Stimulated activated effector memory CD8-positive, alpha-beta T cell treated with anti-CD3 and anti-CD28 coated beads, Interleukin-12 subunit alpha, Interleukin-12 subunit beta, amount 100 ng/mL, for 72 hours (primary cell): Measurements from ENCODE around the gene HSF5.

Experiments used
- ATAC-seq: fragments of 150-1000 bp; cut with Tn5 transposase; 2 replicates; pipeline ENCODE4 v1.10.0; 2021
- DNase-seq, 2 donors: peaks; one replicate each; pipeline ENCODE4 v3.0.0; 2021 to 2022; ENCODE audit warnings: low spot score in 2 of 2
- H3K27ac Mint-ChIP-seq: one replicate; pipeline ENCODE4 v1.8.0; 2022; ENCODE audit warnings: mild to moderate bottlenecking, mixed read lengths
- H3K36me3 Mint-ChIP-seq: one replicate; pipeline ENCODE4 v1.8.0; 2022; ENCODE audit warnings: mild to moderate bottlenecking, mixed read lengths
- H3K4me1 Mint-ChIP-seq: one replicate; pipeline ENCODE4 v1.8.0; 2022; ENCODE audit warnings: mixed read lengths
- H3K4me3 Mint-ChIP-seq: one replicate; pipeline ENCODE4 v1.8.0; 2022; ENCODE audit warnings: mild to moderate bottlenecking, mixed read lengths
- H3K9me3 Mint-ChIP-seq: one replicate; pipeline ENCODE4 v1.8.0; 2022; ENCODE audit warnings: mixed read lengths

The HSF5 gene

GRCh38 chr17:58487589-58488427 is at the start of gene HSF5:
TSS of gene HSF5 (minus strand) at chr17:58488408. CDS start at chr17:58488274, 134 bp downstream.
- Mint-ChIP-seq H3K27ac (peak within 1 kb of the TSS; percentile 52), H3K36me3 (peaks cover 49% of the 10 kb centered on the region), H3K4me3 (peak within 1 kb of the TSS; percentile 47), H3K9me3 (no peaks in the 10 kb centered on the region), H3K4me1 (peaks cover 7% of the 10 kb centered on the region)
- ATAC-seq: peak; percentile 92
- peak; percentile 64 to 90 for DNase-seq

GRCh38 chr17:58537266-58537665 is 49.1 kb upstream of the HSF5 start:
- Mint-ChIP-seq H3K9me3 (no peaks in the 10 kb centered on the region), H3K4me3 (no peak overlapping the region), H3K27ac (no peak overlapping the region), H3K36me3 (no peaks in the 10 kb centered on the region), H3K4me1 (peaks cover 11% of the 10 kb centered on the region)
- no peak for ATAC-seq
- no peak for DNase-seq

GRCh38 chr17:58536542-58536941 is 48.3 kb upstream of the HSF5 start:
- DNase-seq (no peak), ATAC-seq (no peak)
- Mint-ChIP-seq H3K4me1 (peaks cover 12% of the 10 kb centered on the region), H3K36me3 (no peaks in the 10 kb centered on the region), H3K27ac (no peak overlapping the region), H3K4me3 (no peak overlapping the region), H3K9me3 (no peaks in the 10 kb centered on the region)

- Mint-ChIP-seq H3K4me3 (no peak overlapping the region), H3K27ac (no peak overlapping the region), H3K4me1 (peaks cover 12% of the 10 kb centered on the region), H3K36me3 (no peaks in the 10 kb centered on the region), H3K9me3 (no peaks in the 10 kb centered on the region)
- no peak for ATAC-seq
- no peak for DNase-seq
Observed at GRCh38 chr17:58535431-58535830, 47.2 kb upstream of the HSF5 start.

- no peaks in the 10 kb centered on the region for H3K9me3 Mint-ChIP-seq
- H3K27ac Mint-ChIP-seq: no peak overlapping the region
- no peak for ATAC-seq
- H3K36me3 Mint-ChIP-seq: no peaks in the 10 kb centered on the region
- no peak overlapping the region for H3K4me3 Mint-ChIP-seq
- peaks cover 12% of the 10 kb centered on the region for H3K4me1 Mint-ChIP-seq
- no peak for DNase-seq
Observed at GRCh38 chr17:58534901-58535421, 46.8 kb upstream of the HSF5 start.

GRCh38 chr17:58534331-58534730 is 46.1 kb upstream of the HSF5 start:
- Mint-ChIP-seq H3K9me3 (no peaks in the 10 kb centered on the region), H3K4me3 (no peak overlapping the region), H3K27ac (no peak overlapping the region), H3K4me1 (peaks cover 12% of the 10 kb centered on the region), H3K36me3 (no peaks in the 10 kb centered on the region)
- DNase-seq (no peak), ATAC-seq (no peak)

- ATAC-seq (no peak), DNase-seq (no peak)
- no peaks in the 10 kb centered on the region for H3K9me3 Mint-ChIP-seq
- no peaks in the 10 kb centered on the region for H3K36me3 Mint-ChIP-seq
- no peak overlapping the region for H3K27ac Mint-ChIP-seq
- peaks cover 12% of the 10 kb centered on the region for H3K4me1 Mint-ChIP-seq
- H3K4me3 Mint-ChIP-seq: no peak overlapping the region
Observed at GRCh38 chr17:58533616-58534188, 45.5 kb upstream of the HSF5 start.

- ATAC-seq: no peak
- no peak for DNase-seq
- H3K36me3 Mint-ChIP-seq: no peaks in the 10 kb centered on the region
- H3K4me3 Mint-ChIP-seq: peak overlapping the region; percentile 47
- peaks cover 12% of the 10 kb centered on the region for H3K4me1 Mint-ChIP-seq
- no peak overlapping the region for H3K27ac Mint-ChIP-seq
- H3K9me3 Mint-ChIP-seq: no peaks in the 10 kb centered on the region
Observed at GRCh38 chr17:58532555-58532951, 44.3 kb upstream of the HSF5 start.

GRCh38 chr17:58531661-58532554 is 43.7 kb upstream of the HSF5 start:
- ATAC-seq: peak; percentile 87
- Mint-ChIP-seq H3K4me3 (peak overlapping the region; percentile 47), H3K36me3 (no peaks in the 10 kb centered on the region), H3K27ac (no peak overlapping the region), H3K9me3 (no peaks in the 10 kb centered on the region), H3K4me1 (peaks cover 12% of the 10 kb centered on the region)
- DNase-seq: peak in 1 of 2 donors; percentile 53

- Mint-ChIP-seq H3K36me3 (no peaks in the 10 kb centered on the region), H3K4me1 (peaks cover 12% of the 10 kb centered on the region), H3K4me3 (peak overlapping the region; percentile 47), H3K9me3 (no peaks in the 10 kb centered on the region), H3K27ac (no peak overlapping the region)
- ATAC-seq (no peak), DNase-seq (no peak)
Observed at GRCh38 chr17:58531122-58531521, 42.9 kb upstream of the HSF5 start.

GRCh38 chr17:58530655-58531054 is 42.4 kb upstream of the HSF5 start:
- Mint-ChIP-seq H3K9me3 (no peaks in the 10 kb centered on the region), H3K27ac (no peak overlapping the region), H3K4me3 (peak overlapping the region; percentile 47), H3K4me1 (peaks cover 12% of the 10 kb centered on the region), H3K36me3 (no peaks in the 10 kb centered on the region)
- no peak for DNase-seq
- ATAC-seq: no peak

- Mint-ChIP-seq H3K4me1 (peaks cover 12% of the 10 kb centered on the region), H3K27ac (peak overlapping the region; percentile 12)
Observed at GRCh38 chr17:58529275-58529674, 41.1 kb upstream of the HSF5 start.

GRCh38 chr17:58528443-58528842 is 40.2 kb upstream of the HSF5 start:
- Mint-ChIP-seq H3K27ac (no peak overlapping the region), H3K36me3 (no peaks in the 10 kb centered on the region), H3K9me3 (no peaks in the 10 kb centered on the region), H3K4me3 (no peak overlapping the region), H3K4me1 (peaks cover 12% of the 10 kb centered on the region)
- DNase-seq: no peak
- ATAC-seq: no peak

More at GRCh38 chr17:58529275-58529674, 41.1 kb upstream of the HSF5 start:
- no peak overlapping the region for H3K4me3 Mint-ChIP-seq
- ATAC-seq (no peak), DNase-seq (no peak)
- H3K36me3 Mint-ChIP-seq: no peaks in the 10 kb centered on the region
- H3K9me3 Mint-ChIP-seq: no peaks in the 10 kb centered on the region

GRCh38 chr17:58527949-58528348 is 39.7 kb upstream of the HSF5 start:
- peaks cover 7% of the 10 kb centered on the region for H3K4me1 Mint-ChIP-seq
- H3K36me3 Mint-ChIP-seq: no peaks in the 10 kb centered on the region
- H3K4me3 Mint-ChIP-seq: no peak overlapping the region
- no peaks in the 10 kb centered on the region for H3K9me3 Mint-ChIP-seq
- DNase-seq (no peak), ATAC-seq (no peak)
- H3K27ac Mint-ChIP-seq: no peak overlapping the region

- Mint-ChIP-seq H3K9me3 (no peaks in the 10 kb centered on the region), H3K4me1 (peaks cover 2% of the 10 kb centered on the region), H3K27ac (peak overlapping the region; percentile 10), H3K4me3 (no peak overlapping the region), H3K36me3 (no peaks in the 10 kb centered on the region)
- no peak for ATAC-seq
- DNase-seq: no peak
Observed at GRCh38 chr17:58527306-58527705, 39.1 kb upstream of the HSF5 start.
